ENCODE data around the gene DRAP1. TPM values are rescaled to one million over a fixed set of nuclear protein-coding genes. Genes with fewer than 3 reads are reported as not detected.

Gene DRAP1
- total and polyA plus RNA-seq, 11 donors = 76.5 to 180 (median 104) TPM

- H3K9me3 ChIP-seq = no peaks in the 10 kb centered on the region
- H3K4me1 ChIP-seq = peaks cover 5 to 39% (median 21%) of the 10 kb centered on the region in 12 donors
- H3K4me3 ChIP-seq = no peak overlapping the region
- 79 to 83% (median 81%) methylated on average over 28 of the region's 28 CpGs for WGBS, 4 donors
- DNase-seq (peak in 1 of 5 donors; percentile 48), ATAC-seq (no peak)
- peak overlapping the region in 1 of 12 donors; percentile 17 for H3K27ac ChIP-seq
- H3K27me3 ChIP-seq = no peaks in the 10 kb centered on the region
- H3K36me3 ChIP-seq = peaks cover 0 to 54% (median 43%) of the 10 kb centered on the region in 9 donors
- intact Hi-C loops (cut with DNase I) = loop anchor here (2.0 to 10.0 kb wide), 4 partner anchors 38 to 105 kb away; no protein-coding TSS in a partner anchor
- TF ChIP-seq POLR2A (IDR thresholded peaks at IDR 0.05) (no peak), CTCF (IDR thresholded peaks at IDR 0.05) (no peak)
These were observed 35.2 kb upstream of the DRAP1 start for GRCh38 chr11:65883786-65884715.

- Histone ChIP-seq H3K9me3 (no peaks in the 10 kb centered on the region), H3K4me3 (no peak overlapping the region), H3K27me3 (no peaks in the 10 kb centered on the region), H3K4me1 (peaks cover 5 to 43% (median 28%) of the 10 kb centered on the region in 12 donors), H3K36me3 (peaks cover 0 to 54% (median 43%) of the 10 kb centered on the region in 9 donors), H3K27ac (peak overlapping the region in 3 of 12 donors; percentile 17 to 42 (median 37))
- DNase-seq (peak; percentile 76 to 88 (median 77)), ATAC-seq (peak in 3 of 4 donors; percentile 19 to 40 (median 27))
- 23 to 100% (median 25%) methylated on average over 1 to 9 of the region's 9 CpGs for WGBS, 4 donors
- intact Hi-C loops (cut with DNase I) = loop anchor here (2.0 to 10.0 kb wide), 6 partner anchors 38 to 118 kb away; partner anchors contain the start of genes BANF1 (in 2 of the 10), EIF1AD (in 2 of the 10) and SART1 (in 2 of the 10)
- peak; percentile 96 to 100 (median 99) for TF ChIP-seq CTCF (IDR thresholded peaks at IDR 0.05)
- TF ChIP-seq POLR2A (IDR thresholded peaks at IDR 0.05) = no peak
These were observed 34.5 kb upstream of the DRAP1 start for GRCh38 chr11:65884716-65885092.

- Histone ChIP-seq H3K27me3 (no peaks in the 10 kb centered on the region), H3K36me3 (peaks cover 0 to 54% (median 43%) of the 10 kb centered on the region in 9 donors), H3K4me1 (peaks cover 5 to 45% (median 32%) of the 10 kb centered on the region in 12 donors), H3K4me3 (no peak overlapping the region), H3K27ac (peak overlapping the region in 3 of 12 donors; percentile 17 to 42 (median 37)), H3K9me3 (no peaks in the 10 kb centered on the region)
- WGBS, 4 donors = 86 to 93% (median 90%) methylated on average over 7 of the region's 7 CpGs
- ATAC-seq = no peak
- intact Hi-C loops (cut with DNase I) = loop anchor here in 9 of 10 donors (2.0 to 10.0 kb wide), 4 partner anchors 77 to 117 kb away; partner anchors contain the start of genes BANF1 (in 2 of the 9), EIF1AD (in 2 of the 9) and SART1 (in 2 of the 9)
- peak in 1 of 5 donors; percentile 40 for DNase-seq
- TF ChIP-seq POLR2A (IDR thresholded peaks at IDR 0.05) (no peak), CTCF (IDR thresholded peaks at IDR 0.05) (no peak)
These were observed 34.0 kb upstream of the DRAP1 start for GRCh38 chr11:65885231-65885630.
